ENCODE data around the gene TAS1R2. TPM values are rescaled to one million over a fixed set of nuclear protein-coding genes. Genes with fewer than 3 reads are reported as not detected.

Gene TAS1R2
- total and polyA plus RNA-seq, 9 of the 15 experiments (the other 6 are each of a cell fraction or from before 2014, with no cell fraction given): not detected

GRCh38 chr1:18807334-18808063 lies 52.0 kb downstream of the TAS1R2 start (continued):
- TF ChIP-seq ZNF408 (CRISPR knock-in tag; IDR thresholded peaks at IDR 0.05; ENCODE audit: low read depth): no peak
- no peak; the same call in 1 of the 2 replicates for TF ChIP-seq TOE1 (IDR thresholded peaks at IDR 0.05; ENCODE audit: borderline replicate concordance)
- TF ChIP-seq TOE1 (CRISPR knock-in tag; IDR thresholded peaks at IDR 0.05; ENCODE audit: borderline replicate concordance, low read depth): no peak
- no peak for TF ChIP-seq NCOA4 (IDR thresholded peaks at IDR 0.05; ENCODE audit: partially characterized antibody)
- TF ChIP-seq, protein P1, sequence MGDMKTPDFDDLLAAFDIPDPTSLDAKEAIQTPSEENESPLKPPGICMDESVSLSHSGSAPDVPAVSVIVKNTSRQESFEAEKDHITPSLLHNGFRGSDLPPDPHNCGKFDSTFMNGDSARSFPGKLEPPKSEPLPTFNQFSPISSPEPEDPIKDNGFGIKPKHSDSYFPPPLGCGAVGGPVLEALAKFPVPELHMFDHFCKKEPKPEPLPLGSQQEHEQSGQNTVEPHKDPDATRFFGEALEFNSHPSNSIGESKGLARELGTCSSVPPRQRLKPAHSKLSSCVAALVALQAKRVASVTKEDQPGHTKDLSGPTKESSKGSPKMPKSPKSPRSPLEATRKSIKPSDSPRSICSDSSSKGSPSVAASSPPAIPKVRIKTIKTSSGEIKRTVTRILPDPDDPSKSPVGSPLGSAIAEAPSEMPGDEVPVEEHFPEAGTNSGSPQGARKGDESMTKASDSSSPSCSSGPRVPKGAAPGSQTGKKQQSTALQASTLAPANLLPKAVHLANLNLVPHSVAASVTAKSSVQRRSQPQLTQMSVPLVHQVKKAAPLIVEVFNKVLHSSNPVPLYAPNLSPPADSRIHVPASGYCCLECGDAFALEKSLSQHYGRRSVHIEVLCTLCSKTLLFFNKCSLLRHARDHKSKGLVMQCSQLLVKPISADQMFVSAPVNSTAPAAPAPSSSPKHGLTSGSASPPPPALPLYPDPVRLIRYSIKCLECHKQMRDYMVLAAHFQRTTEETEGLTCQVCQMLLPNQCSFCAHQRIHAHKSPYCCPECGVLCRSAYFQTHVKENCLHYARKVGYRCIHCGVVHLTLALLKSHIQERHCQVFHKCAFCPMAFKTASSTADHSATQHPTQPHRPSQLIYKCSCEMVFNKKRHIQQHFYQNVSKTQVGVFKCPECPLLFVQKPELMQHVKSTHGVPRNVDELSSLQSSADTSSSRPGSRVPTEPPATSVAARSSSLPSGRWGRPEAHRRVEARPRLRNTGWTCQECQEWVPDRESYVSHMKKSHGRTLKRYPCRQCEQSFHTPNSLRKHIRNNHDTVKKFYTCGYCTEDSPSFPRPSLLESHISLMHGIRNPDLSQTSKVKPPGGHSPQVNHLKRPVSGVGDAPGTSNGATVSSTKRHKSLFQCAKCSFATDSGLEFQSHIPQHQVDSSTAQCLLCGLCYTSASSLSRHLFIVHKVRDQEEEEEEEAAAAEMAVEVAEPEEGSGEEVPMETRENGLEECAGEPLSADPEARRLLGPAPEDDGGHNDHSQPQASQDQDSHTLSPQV (IDR thresholded peaks at IDR 0.05): peak; percentile 59
- no peak for TF ChIP-seq U2AF2 (optimal IDR thresholded peaks at IDR 0.05; ENCODE audit: low read depth, low read length)
- TF ChIP-seq SAFB2 (IDR thresholded peaks at IDR 0.05; ENCODE audit: borderline replicate concordance, low read depth, low read length, severe bottlenecking): no peak
- TF ChIP-seq, protein P2, sequence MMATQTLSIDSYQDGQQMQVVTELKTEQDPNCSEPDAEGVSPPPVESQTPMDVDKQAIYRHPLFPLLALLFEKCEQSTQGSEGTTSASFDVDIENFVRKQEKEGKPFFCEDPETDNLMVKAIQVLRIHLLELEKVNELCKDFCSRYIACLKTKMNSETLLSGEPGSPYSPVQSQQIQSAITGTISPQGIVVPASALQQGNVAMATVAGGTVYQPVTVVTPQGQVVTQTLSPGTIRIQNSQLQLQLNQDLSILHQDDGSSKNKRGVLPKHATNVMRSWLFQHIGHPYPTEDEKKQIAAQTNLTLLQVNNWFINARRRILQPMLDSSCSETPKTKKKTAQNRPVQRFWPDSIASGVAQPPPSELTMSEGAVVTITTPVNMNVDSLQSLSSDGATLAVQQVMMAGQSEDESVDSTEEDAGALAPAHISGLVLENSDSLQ (IDR thresholded peaks at IDR 0.05): peak; percentile 92
- peak; percentile 82 for TF ChIP-seq BRD9 (IDR thresholded peaks at IDR 0.05; ENCODE audit: low read depth, partially characterized antibody)
- TF ChIP-seq, protein P3, sequence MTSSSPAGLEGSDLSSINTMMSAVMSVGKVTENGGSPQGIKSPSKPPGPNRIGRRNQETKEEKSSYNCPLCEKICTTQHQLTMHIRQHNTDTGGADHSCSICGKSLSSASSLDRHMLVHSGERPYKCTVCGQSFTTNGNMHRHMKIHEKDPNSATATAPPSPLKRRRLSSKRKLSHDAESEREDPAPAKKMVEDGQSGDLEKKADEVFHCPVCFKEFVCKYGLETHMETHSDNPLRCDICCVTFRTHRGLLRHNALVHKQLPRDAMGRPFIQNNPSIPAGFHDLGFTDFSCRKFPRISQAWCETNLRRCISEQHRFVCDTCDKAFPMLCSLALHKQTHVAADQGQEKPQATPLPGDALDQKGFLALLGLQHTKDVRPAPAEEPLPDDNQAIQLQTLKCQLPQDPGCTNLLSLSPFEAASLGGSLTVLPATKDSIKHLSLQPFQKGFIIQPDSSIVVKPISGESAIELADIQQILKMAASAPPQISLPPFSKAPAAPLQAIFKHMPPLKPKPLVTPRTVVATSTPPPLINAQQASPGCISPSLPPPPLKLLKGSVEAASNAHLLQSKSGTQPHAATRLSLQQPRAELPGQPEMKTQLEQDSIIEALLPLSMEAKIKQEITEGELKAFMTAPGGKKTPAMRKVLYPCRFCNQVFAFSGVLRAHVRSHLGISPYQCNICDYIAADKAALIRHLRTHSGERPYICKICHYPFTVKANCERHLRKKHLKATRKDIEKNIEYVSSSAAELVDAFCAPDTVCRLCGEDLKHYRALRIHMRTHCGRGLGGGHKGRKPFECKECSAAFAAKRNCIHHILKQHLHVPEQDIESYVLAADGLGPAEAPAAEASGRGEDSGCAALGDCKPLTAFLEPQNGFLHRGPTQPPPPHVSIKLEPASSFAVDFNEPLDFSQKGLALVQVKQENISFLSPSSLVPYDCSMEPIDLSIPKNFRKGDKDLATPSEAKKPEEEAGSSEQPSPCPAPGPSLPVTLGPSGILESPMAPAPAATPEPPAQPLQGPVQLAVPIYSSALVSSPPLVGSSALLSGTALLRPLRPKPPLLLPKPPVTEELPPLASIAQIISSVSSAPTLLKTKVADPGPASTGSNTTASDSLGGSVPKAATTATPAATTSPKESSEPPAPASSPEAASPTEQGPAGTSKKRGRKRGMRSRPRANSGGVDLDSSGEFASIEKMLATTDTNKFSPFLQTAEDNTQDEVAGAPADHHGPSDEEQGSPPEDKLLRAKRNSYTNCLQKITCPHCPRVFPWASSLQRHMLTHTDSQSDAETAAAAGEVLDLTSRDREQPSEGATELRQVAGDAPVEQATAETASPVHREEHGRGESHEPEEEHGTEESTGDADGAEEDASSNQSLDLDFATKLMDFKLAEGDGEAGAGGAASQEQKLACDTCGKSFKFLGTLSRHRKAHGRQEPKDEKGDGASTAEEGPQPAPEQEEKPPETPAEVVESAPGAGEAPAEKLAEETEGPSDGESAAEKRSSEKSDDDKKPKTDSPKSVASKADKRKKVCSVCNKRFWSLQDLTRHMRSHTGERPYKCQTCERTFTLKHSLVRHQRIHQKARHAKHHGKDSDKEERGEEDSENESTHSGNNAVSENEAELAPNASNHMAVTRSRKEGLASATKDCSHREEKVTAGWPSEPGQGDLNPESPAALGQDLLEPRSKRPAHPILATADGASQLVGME (CRISPR knock-in tag; IDR thresholded peaks at IDR 0.05): no peak
- no peak for TF ChIP-seq NFXL1 (CRISPR knock-in tag; IDR thresholded peaks at IDR 0.05)
- TF ChIP-seq GATA2 (CRISPR knock-in tag; IDR thresholded peaks at IDR 0.05): no peak
